ENCODE results near the gene DES.

- no peak for TF ChIP-seq CTCF (IDR thresholded peaks at IDR 0.05; ENCODE audit: low read depth, low read length)
- no peak for TF ChIP-seq EZH2phosphoT487 (IDR thresholded peaks at IDR 0.05; ENCODE audit: low read depth)
Measured at GRCh38 chr2:219416235-219416602, 2.0 kb upstream of the DES start.
